ENCODE measurements around the gene RFTN1. TPM values are rescaled to one million over a fixed set of nuclear protein-coding genes. Genes with fewer than 3 reads are reported as not detected.
"Not testable (repeated sequence)": the region's sequence is repeated elsewhere in the genome, so short reads cannot be mapped to it uniquely, and the experiment has no call there.

The RFTN1 gene
- total RNA-seq, 1 experiment from 2014 or later = 2.2 TPM

GRCh38 chr3:16490062-16490619 is 23.4 kb downstream of the RFTN1 start:
- H3K27ac Mint-ChIP-seq = no peak overlapping the region; a peak in 1 of 7 replicates
- peaks cover 8 to 10% of the 10 kb centered on the region in 2 experiments for H3K9me3 Mint-ChIP-seq
- H3K27ac ChIP-seq (ENCODE audit: insufficient read length, low read depth, low read length) = no peak overlapping the region
- WGBS (ENCODE audit: extremely low coverage, insufficient read length, low lambda C conversion rate) = no CpG with 5 or more reads among the region's 4 CpGs
- H3K14ac ChIP-seq (ENCODE audit: insufficient read depth, low read length) = no peak overlapping the region
- TF ChIP-seq CTCF (conservative IDR thresholded peaks at IDR 0.05) = no peak
- H2AFZ ChIP-seq (ENCODE audit: low read length) = no peak overlapping the region
- no peak overlapping the region for H3K4ac ChIP-seq (ENCODE audit: low read depth, low read length)
- no peak overlapping the region for H3K18ac ChIP-seq (ENCODE audit: insufficient read length, low read depth, low read length)
- no peak overlapping the region for H4K5ac ChIP-seq (ENCODE audit: insufficient read length, low read depth, low read length)
- H2AK5ac ChIP-seq (ENCODE audit: insufficient read length, low read length) = no peak overlapping the region
- no peak overlapping the region for H3T11ph ChIP-seq (ENCODE audit: low read length)
- H3K9me3 ChIP-seq (ENCODE audit: control insufficient read depth, low read depth, low read length) = no peaks in the 10 kb centered on the region
- H4K91ac ChIP-seq (ENCODE audit: insufficient read length, low read depth, low read length) = no peak overlapping the region
- peaks cover 0 to 2% of the 10 kb centered on the region in 2 experiments; a peak in 2 of 4 replicates for H3K4me1 Mint-ChIP-seq
- no peak overlapping the region for H3K4me3 Mint-ChIP-seq
- peaks cover 5 to 10% (median 8%) of the 10 kb centered on the region in 3 experiments; a peak in 6 of 7 replicates for H3K36me3 Mint-ChIP-seq (ENCODE audit: insufficient read depth in 1 of 3, low read depth in 3 of 3)
- H3K4me2 ChIP-seq (ENCODE audit: insufficient read depth, insufficient read length, low read length) = no peak overlapping the region
- DNase-seq = no peak
- no peak overlapping the region for H2BK20ac ChIP-seq (ENCODE audit: low read depth, low read length, poor library complexity, severe bottlenecking)
- H3K56ac ChIP-seq (ENCODE audit: insufficient read length, low read depth, low read length) = no peak overlapping the region
- no peaks in the 10 kb centered on the region for H3K79me1 ChIP-seq (ENCODE audit: insufficient read depth, low read depth, low read length, poor library complexity, severe bottlenecking)
- H3K23me2 ChIP-seq (ENCODE audit: insufficient read length, low read depth, low read length, poor library complexity, severe bottlenecking) = no peaks in the 10 kb centered on the region
- no peak overlapping the region for H2BK5ac ChIP-seq (ENCODE audit: insufficient read length, low read length)
- no peaks in the 10 kb centered on the region for H3K79me2 ChIP-seq (ENCODE audit: insufficient read depth, low read length)
- H3K9ac ChIP-seq (ENCODE audit: extremely low read depth, insufficient read length, low read length) = no peak overlapping the region
- no peak overlapping the region for H2BK15ac ChIP-seq (ENCODE audit: low read depth, low read length)
- H2BK12ac ChIP-seq (ENCODE audit: insufficient read length, low read depth, low read length) = no peak overlapping the region
- no peak overlapping the region for H4K8ac ChIP-seq (replicated peaks; ENCODE audit: insufficient read length, low read depth, low read length)
- no peaks in the 10 kb centered on the region for H3K4me1 ChIP-seq (ENCODE audit: insufficient read depth, low read length)
- peaks cover 27% of the 10 kb centered on the region for H3K27me3 Mint-ChIP-seq (ENCODE audit: low read depth)
- no peaks in the 10 kb centered on the region for H4K20me1 ChIP-seq (ENCODE audit: control insufficient read depth, insufficient read depth, insufficient read length)
- H3K23ac ChIP-seq (ENCODE audit: insufficient read length, low read depth, low read length) = no peak overlapping the region
- no peak overlapping the region for H2BK120ac ChIP-seq (ENCODE audit: low read depth, low read length, poor library complexity, severe bottlenecking)
- H3K27me3 ChIP-seq (ENCODE audit: insufficient read depth, low read length) = no peaks in the 10 kb centered on the region

GRCh38 chr3:16489326-16490061 is 24.0 kb downstream of the RFTN1 start:
- not testable (repeated sequence) for DNase-seq; H3K27ac ChIP-seq (ENCODE audit: insufficient read length, low read depth, low read length)

More at GRCh38 chr3:16489326-16490061, 24.0 kb downstream of the RFTN1 start:
- not testable (repeated sequence) for H3K4me1 Mint-ChIP-seq; H3K4me3 Mint-ChIP-seq; H2BK12ac ChIP-seq (ENCODE audit: insufficient read length, low read depth, low read length); H3K18ac ChIP-seq (ENCODE audit: insufficient read length, low read depth, low read length); H4K91ac ChIP-seq (ENCODE audit: insufficient read length, low read depth, low read length); H3K79me1 ChIP-seq (ENCODE audit: insufficient read depth, low read depth, low read length, poor library complexity, severe bottlenecking); H3K9me3 ChIP-seq (ENCODE audit: control insufficient read depth, low read depth, low read length); H3K27ac Mint-ChIP-seq; H3K27me3 ChIP-seq (ENCODE audit: insufficient read depth, low read length); H2BK5ac ChIP-seq (ENCODE audit: insufficient read length, low read length); H3K23ac ChIP-seq (ENCODE audit: insufficient read length, low read depth, low read length); H2BK15ac ChIP-seq (ENCODE audit: low read depth, low read length); H2AFZ ChIP-seq (ENCODE audit: low read length); H3T11ph ChIP-seq (ENCODE audit: low read length); H4K5ac ChIP-seq (ENCODE audit: insufficient read length, low read depth, low read length); H2BK20ac ChIP-seq (ENCODE audit: low read depth, low read length, poor library complexity, severe bottlenecking); H4K20me1 ChIP-seq (ENCODE audit: control insufficient read depth, insufficient read depth, insufficient read length); H2AK5ac ChIP-seq (ENCODE audit: insufficient read length, low read length); H2BK120ac ChIP-seq (ENCODE audit: low read depth, low read length, poor library complexity, severe bottlenecking); H4K8ac ChIP-seq (replicated peaks; ENCODE audit: insufficient read length, low read depth, low read length); H3K9ac ChIP-seq (ENCODE audit: extremely low read depth, insufficient read length, low read length); H3K4me2 ChIP-seq (ENCODE audit: insufficient read depth, insufficient read length, low read length); H3K23me2 ChIP-seq (ENCODE audit: insufficient read length, low read depth, low read length, poor library complexity, severe bottlenecking); H3K56ac ChIP-seq (ENCODE audit: insufficient read length, low read depth, low read length); H3K14ac ChIP-seq (ENCODE audit: insufficient read depth, low read length); H3K4me1 ChIP-seq (ENCODE audit: insufficient read depth, low read length); H3K4ac ChIP-seq (ENCODE audit: low read depth, low read length); H3K79me2 ChIP-seq (ENCODE audit: insufficient read depth, low read length)
- Mint-ChIP-seq H3K36me3 (ENCODE audit: insufficient read depth in 1 of 3, low read depth in 3 of 3) (peaks cover 5 to 10% (median 8%) of the 10 kb centered on the region in 3 experiments; a peak in 6 of 7 replicates), H3K9me3 (peaks cover 8 to 10% of the 10 kb centered on the region in 2 experiments), H3K27me3 (ENCODE audit: low read depth) (peaks cover 31% of the 10 kb centered on the region)
- WGBS (ENCODE audit: extremely low coverage, insufficient read length, low lambda C conversion rate) = no CpG with 5 or more reads among the region's 8 CpGs
